Right cardiac atrium (tissue), 5 donors: ENCODE results near the gene EXOC4. TPM values are rescaled to one million over a fixed set of nuclear protein-coding genes. Genes with fewer than 3 reads are reported as not detected.

ENCODE experiments used
- ATAC-seq, 2 donors: fragments of 200-7000 bp; cut with Tn5 transposase; one replicate each; pipeline versions ENCODE4 v1.8.0 to v1.9.1; 2020; ENCODE audit warnings: moderate library complexity in 2 of 2, mild to moderate bottlenecking in 1 of 2
- DNase-seq, 3 donors: peaks; one replicate each; pipeline ENCODE4 v3.0.0-alpha.2; 2020
- H3K27ac ChIP-seq: one replicate; pipeline ENCODE4 v1.5.1; 2013; ENCODE audit warnings: mild to moderate bottlenecking, low read length, control low read depth, moderate library complexity
- H3K27me3 ChIP-seq: one replicate; pipeline ENCODE4 v1.6.1; 2013; ENCODE audit not compliant: control insufficient read depth, insufficient read depth
- H3K4me1 ChIP-seq: one replicate; pipeline ENCODE4 v1.6.1; 2013; ENCODE audit warnings: low read length; ENCODE audit not compliant: control insufficient read depth, insufficient read depth
- H3K4me3 ChIP-seq: one replicate; pipeline ENCODE4 v1.5.1; 2013; ENCODE audit warnings: low read length, control low read depth
- H3K9me3 ChIP-seq: one replicate; pipeline ENCODE4 v1.6.1; 2013; ENCODE audit warnings: low read length; ENCODE audit not compliant: control insufficient read depth
- WGBS: extraction: QIAGEN DNeasy Blood & Tissue Kit; methylation state at CpG from one replicate; pipeline ENCODE4 v1.1.7; 2013; 5-methylcytosine and 5-hydroxymethylcytosine counted together
- intact Hi-C, 4 donors: fragments of 100-400 bp; cut with DNase I; formaldehyde crosslinking; loops; one replicate each; pipeline versions ENCODE4 v1.11.0 to v1.14.0; 2022 to 2023
- polyA plus RNA-seq: library from polyadenylated mRNA; stranded (reverse); fragments of 200-250 nt; gene quantifications from one replicate; pipeline ENCODE4 v1.2.3, GENCODE V29; 2013
- total RNA-seq, 4 donors: library from RNA; stranded (reverse); fragmentation: NEBNext Ultra II Directional; extraction: Animal tissue kit (Norgen Biotek cat#: 25700); gene quantifications; one replicate each; pipeline ENCODE4 v1.2.1, GENCODE V29; 2021
- donor health status: healthy with polysubstance abuse.
- donor health status: DM: no; HTN: yes; CAD: no.
- donor health status: DM: no; HTN: no; CAD: no.
- donor health status: DM: no; HTN: yes; CAD: no; lungs with severe emphysema.
- donor health status: DM: yes; HTN: yes; CAD: no.

EXOC4 gene
- total and polyA plus RNA-seq, 5 donors = 11.9 to 45.9 (median 39.7) TPM

- Histone ChIP-seq H3K9me3 (no peaks in the 10 kb centered on the region), H3K27me3 (no peaks in the 10 kb centered on the region), H3K4me3 (no peak overlapping the region), H3K4me1 (no peaks in the 10 kb centered on the region), H3K27ac (no peak overlapping the region)
- no peak for DNase-seq
- intact Hi-C loops = no loop called here
- no peak for ATAC-seq
Measured at GRCh38 chr7:133751079-133751478, 498.2 kb downstream of the EXOC4 start.

DNA sequence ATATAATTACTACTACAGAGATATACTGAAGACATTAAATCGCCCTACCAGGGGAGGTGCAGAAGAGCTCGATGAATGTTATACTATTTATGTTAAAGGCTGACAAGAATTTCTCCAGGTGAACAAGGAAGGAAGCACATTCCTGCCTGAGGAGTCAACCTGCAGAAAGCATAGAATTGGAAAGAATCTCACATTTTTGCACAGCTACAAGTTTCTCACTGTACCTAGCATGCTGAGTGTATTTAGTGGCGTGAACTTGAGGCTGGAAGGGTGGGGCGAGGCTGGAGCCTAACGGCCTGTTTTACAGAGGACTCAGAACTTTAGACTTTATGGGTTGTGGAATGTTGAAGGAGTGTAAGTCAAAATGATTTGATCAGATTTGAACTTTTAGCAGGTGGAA, 500.6 kb downstream of the EXOC4 start:
- no peaks in the 10 kb centered on the region for H3K27me3 ChIP-seq

GRCh38 chr7:133754708-133755107, 501.8 kb downstream of the EXOC4 start:
- Histone ChIP-seq H3K4me3 (no peak overlapping the region), H3K9me3 (no peaks in the 10 kb centered on the region), H3K4me1 (no peaks in the 10 kb centered on the region), H3K27ac (no peak overlapping the region), H3K27me3 (no peaks in the 10 kb centered on the region)
- no peak for ATAC-seq
- intact Hi-C loops = no loop called here
- 99% methylated on average over 1 of the region's 1 CpG for WGBS
- no peak for DNase-seq

More for the DNA sequence above, 500.6 kb downstream of the EXOC4 start:
- no peaks in the 10 kb centered on the region for H3K9me3 ChIP-seq
- no peak for ATAC-seq
- no peak overlapping the region for H3K4me3 ChIP-seq
- no peak for DNase-seq
- H3K27ac ChIP-seq = no peak overlapping the region
- intact Hi-C loops = no loop called here
- no peaks in the 10 kb centered on the region for H3K4me1 ChIP-seq
- WGBS = 96% methylated on average over 5 of the region's 5 CpGs

GRCh38 chr7:133755901-133756300, 503.0 kb downstream of the EXOC4 start:
- Histone ChIP-seq H3K4me1 (no peaks in the 10 kb centered on the region), H3K27me3 (no peaks in the 10 kb centered on the region), H3K27ac (no peak overlapping the region), H3K9me3 (no peaks in the 10 kb centered on the region), H3K4me3 (no peak overlapping the region)
- no peak for ATAC-seq
- DNase-seq = no peak
- intact Hi-C loops = no loop called here

DNA sequence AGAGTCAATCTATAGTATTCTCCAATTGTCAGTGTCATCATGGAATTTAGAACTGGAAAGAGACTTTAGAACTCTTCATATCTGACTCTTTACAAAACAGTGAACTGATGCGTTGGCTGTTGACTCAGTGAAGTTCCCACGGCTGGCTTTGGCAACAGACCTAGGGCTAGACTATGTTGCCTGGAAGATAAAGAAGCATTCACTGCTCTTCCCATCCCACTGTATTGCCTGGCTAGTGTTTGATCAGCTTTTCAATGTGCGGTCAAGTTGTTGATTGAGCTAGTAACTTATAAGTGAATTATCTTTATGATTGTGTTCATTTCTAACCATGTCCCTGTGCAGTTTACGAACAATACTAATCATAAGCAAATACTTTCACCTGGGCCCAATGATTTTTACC, 508.6 kb downstream of the EXOC4 start:
- ATAC-seq = no peak
- Histone ChIP-seq H3K27me3 (no peaks in the 10 kb centered on the region), H3K4me3 (no peak overlapping the region), H3K4me1 (no peaks in the 10 kb centered on the region), H3K27ac (no peak overlapping the region), H3K9me3 (no peaks in the 10 kb centered on the region)
- DNase-seq = no peak
- intact Hi-C loops = no loop called here
- WGBS = 89% methylated on average over 4 of the region's 4 CpGs

- H3K9me3 ChIP-seq = no peaks in the 10 kb centered on the region
- no peak overlapping the region for H3K27ac ChIP-seq
- no peaks in the 10 kb centered on the region for H3K27me3 ChIP-seq
- ATAC-seq = no peak
- DNase-seq = no peak
- no peaks in the 10 kb centered on the region for H3K4me1 ChIP-seq
- 71% methylated on average over 3 of the region's 3 CpGs for WGBS
- H3K4me3 ChIP-seq = no peak overlapping the region
- intact Hi-C loops = no loop called here
Measured at GRCh38 chr7:133763076-133763640, 510.3 kb downstream of the EXOC4 start.

DNA sequence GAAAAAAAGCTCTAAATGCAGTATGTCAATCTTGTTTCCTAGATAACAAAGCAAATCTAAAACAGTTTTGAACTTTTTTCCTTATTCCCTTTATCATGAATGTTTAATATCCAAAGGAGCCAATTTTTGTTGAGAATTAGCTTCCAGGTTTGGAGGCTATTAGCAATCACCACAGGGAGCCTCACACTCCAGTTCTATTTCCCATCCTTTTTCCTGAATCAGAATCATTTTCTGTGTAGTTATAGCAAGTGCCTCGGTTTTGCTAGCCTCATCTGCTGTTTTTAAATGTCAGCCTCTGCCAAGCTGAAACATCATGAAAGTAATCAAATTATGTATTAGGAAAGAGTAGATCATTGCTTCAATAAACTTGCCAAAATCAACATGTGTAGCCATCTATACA, 516.8 kb downstream of the EXOC4 start:
- no peak for DNase-seq
- Histone ChIP-seq H3K27ac (no peak overlapping the region), H3K27me3 (no peaks in the 10 kb centered on the region), H3K9me3 (no peaks in the 10 kb centered on the region), H3K4me3 (no peak overlapping the region), H3K4me1 (no peaks in the 10 kb centered on the region)
- intact Hi-C loops = no loop called here
- ATAC-seq = no peak
- 67% methylated on average over 1 of the region's 1 CpG for WGBS

DNA sequence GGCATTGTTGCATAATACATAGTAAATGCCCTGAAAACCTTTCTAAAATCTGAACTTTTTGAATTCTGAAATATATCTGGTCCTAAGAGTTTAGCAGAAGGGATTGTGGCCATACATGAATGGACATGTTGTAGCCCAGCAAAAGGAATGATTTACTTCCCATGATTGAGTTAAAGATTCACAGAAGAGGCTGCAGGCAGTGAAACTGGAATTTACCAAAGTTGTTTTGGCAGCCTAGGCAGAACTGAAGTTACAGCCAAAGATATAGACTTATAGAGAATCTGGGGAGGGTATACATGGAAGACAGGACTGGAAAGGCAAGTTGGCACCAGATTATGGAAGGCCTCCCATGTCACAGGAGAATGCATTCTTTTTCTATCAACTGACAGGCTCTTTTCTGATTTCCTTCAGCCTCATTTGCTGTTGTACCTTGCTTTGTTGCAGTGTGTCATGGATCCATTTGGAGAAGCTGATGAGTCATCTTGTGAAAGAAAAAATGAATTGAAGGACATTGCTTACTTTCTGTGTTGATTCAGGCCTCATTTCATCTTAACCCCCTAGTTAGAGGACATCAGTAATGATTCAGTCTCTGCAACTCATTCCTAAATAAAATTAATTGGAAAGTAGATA, 518.1 kb downstream of the EXOC4 start:
- no peak for ATAC-seq
- no peak for DNase-seq
- no peaks in the 10 kb centered on the region for H3K4me1 ChIP-seq
- intact Hi-C loops = no loop called here
- no peaks in the 10 kb centered on the region for H3K9me3 ChIP-seq
- no peaks in the 10 kb centered on the region for H3K27me3 ChIP-seq
- H3K27ac ChIP-seq = no peak overlapping the region
- H3K4me3 ChIP-seq = no peak overlapping the region

DNA sequence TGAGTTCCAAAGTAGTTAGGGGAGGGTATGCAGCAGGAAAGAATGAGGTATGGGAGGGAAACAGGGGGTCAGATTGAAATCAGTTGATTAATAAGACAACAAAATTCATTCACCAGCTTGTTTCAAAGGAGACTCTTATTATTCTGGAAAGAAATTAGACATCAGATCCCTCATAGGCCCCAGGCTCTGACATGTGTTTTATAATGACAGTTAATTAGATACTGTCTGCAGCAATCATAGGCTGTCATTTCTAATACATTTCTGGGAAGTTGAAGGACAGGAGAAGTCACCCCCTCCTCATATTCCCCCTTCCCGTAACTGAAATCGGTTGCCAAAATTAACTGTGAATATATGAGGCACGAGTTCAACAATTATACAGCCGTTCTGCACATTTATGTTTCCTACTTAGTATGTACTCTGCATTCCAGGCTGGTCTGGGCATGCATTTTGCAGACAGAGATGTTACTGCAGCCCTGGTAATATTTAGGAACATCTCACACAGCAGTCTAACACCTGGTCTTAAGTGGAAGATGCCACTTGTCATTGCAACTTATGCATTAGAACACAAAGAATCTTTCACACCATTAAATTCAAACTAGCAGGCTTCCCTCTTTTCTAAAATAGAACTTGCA, 519.0 kb downstream of the EXOC4 start:
- WGBS = 81% methylated on average over 4 of the region's 4 CpGs
- Histone ChIP-seq H3K4me3 (no peak overlapping the region), H3K27ac (no peak overlapping the region), H3K4me1 (no peaks in the 10 kb centered on the region), H3K9me3 (no peaks in the 10 kb centered on the region), H3K27me3 (no peaks in the 10 kb centered on the region)
- DNase-seq (no peak), ATAC-seq (no peak)
- intact Hi-C loops = no loop called here

- Histone ChIP-seq H3K9me3 (no peaks in the 10 kb centered on the region), H3K4me3 (no peak overlapping the region), H3K4me1 (no peaks in the 10 kb centered on the region), H3K27me3 (no peaks in the 10 kb centered on the region), H3K27ac (no peak overlapping the region)
- DNase-seq (no peak), ATAC-seq (no peak)
- intact Hi-C loops = no loop called here
- WGBS = 91% methylated on average over 3 of the region's 3 CpGs
Measured at GRCh38 chr7:133773601-133774000, 520.7 kb downstream of the EXOC4 start.

- H3K27ac ChIP-seq = no peak overlapping the region
- no peak overlapping the region for H3K4me3 ChIP-seq
- ATAC-seq (no peak), DNase-seq (no peak)
- WGBS = 92% methylated on average over 4 of the region's 4 CpGs
- intact Hi-C loops = no loop called here
- H3K27me3 ChIP-seq = no peaks in the 10 kb centered on the region
- H3K4me1 ChIP-seq = no peaks in the 10 kb centered on the region
- H3K9me3 ChIP-seq = no peaks in the 10 kb centered on the region
Measured at GRCh38 chr7:133775201-133775600, 522.3 kb downstream of the EXOC4 start.
